Heart right ventricle (tissue), 16 donors: ENCODE measurements around the gene ALG2. TPM values are rescaled to one million over a fixed set of nuclear protein-coding genes. Genes with fewer than 3 reads are reported as not detected.

Source experiments
- ATAC-seq, 8 donors: fragments of 200-7000 bp; cut with Tn5 transposase; one replicate each; pipeline ENCODE4 v1.9.1; 2020; ENCODE audit warnings: mild to moderate bottlenecking in 8 of 8, moderate library complexity in 8 of 8, moderate number of reproducible peaks in 1 of 8
- DNase-seq, 2 donors: peaks; one replicate each; pipeline ENCODE4 v3.0.0-alpha.2; 2020
- H3K27ac ChIP-seq, 10 donors: fragments of 200-600 bp; sonication (generic) in 2 of 10; one replicate each; pipeline versions ENCODE4 v1.5.0 to v1.8.0; 2020 to 2022; ENCODE audit warnings: mild to moderate bottlenecking in 3 of 10
- H3K27me3 ChIP-seq, 7 donors: fragments of 200-600 bp; one replicate each; pipeline ENCODE4 v1.8.0; 2021 to 2022; ENCODE audit warnings: mild to moderate bottlenecking in 2 of 7
- H3K36me3 ChIP-seq, 9 donors: fragments of 200-600 bp; sonication (generic) in 1 of 9; one replicate each; pipeline versions ENCODE4 v1.5.0 to v1.8.0; 2020 to 2022; ENCODE audit warnings: mild to moderate bottlenecking in 2 of 9
- H3K4me1 ChIP-seq, 9 donors: fragments of 200-600 bp; sonication (generic) in 1 of 9; one replicate each; pipeline versions ENCODE4 v1.5.0 to v1.8.0; 2020 to 2022; ENCODE audit warnings: mild to moderate bottlenecking in 4 of 9
- H3K4me3 ChIP-seq, 10 donors: fragments of 200-600 bp; sonication (generic) in 2 of 10; one replicate each; pipeline versions ENCODE4 v1.5.0 to v1.8.0; 2020 to 2022; ENCODE audit warnings: mild to moderate bottlenecking in 7 of 10, moderate library complexity in 2 of 10
- H3K9me3 ChIP-seq, 11 donors: fragments of 200-600 bp in 10 of 11; sonication (generic) in 2 of 11; one replicate each; pipeline versions ENCODE4 v1.5.0 to v1.8.0; 2013 to 2022; ENCODE audit warnings: mild to moderate bottlenecking in 2 of 11, control low read depth in 1 of 11, moderate library complexity in 1 of 11
- WGBS, 2 donors: extraction: QIAGEN DNeasy Blood & Tissue Kit; methylation state at CpG; one replicate each; pipeline ENCODE4 v1.1.7; 2013; ENCODE audit warnings: inconsistent platforms in 1 of 2; 5-methylcytosine and 5-hydroxymethylcytosine counted together
- intact Hi-C, 10 donors: fragments of 100-400 bp; cut with DNase I; formaldehyde crosslinking; loops; one replicate each; pipeline versions ENCODE4 v1.11.1 to v1.14.2; 2022
- polyA plus RNA-seq, 2 donors: library from polyadenylated mRNA; stranded (reverse); fragments of 200-250 nt; gene quantifications; one replicate each; pipeline ENCODE4 v1.2.3, GENCODE V29; 2013
- total RNA-seq, 10 donors: library from RNA; stranded (reverse); fragmentation: NEBNext Ultra II Directional in 3 of 10; extraction: Animal tissue kit (Norgen Biotek cat#: 25700) in 3 of 10; gene quantifications; one replicate each; pipeline versions ENCODE4 v1.2.1 to v1.2.4, GENCODE V29; 2021 to 2023
- TF ChIP-seq, protein P1 (sequence below), 9 donors: fragments of 200-600 bp; sonication (generic) in 2 of 9; IDR thresholded peaks; one replicate each; pipeline versions ENCODE4 v1.5.0 to v1.8.0; 2021 to 2022; ENCODE audit warnings: antibody characterized with exemption in 9 of 9, mild to moderate bottlenecking in 5 of 9, moderate library complexity in 1 of 9
- donor health status: Arrhythmogenic right ventricular cardiomyopathy.
- donor health status: ischemic (EF 13 %, LVEDD 7.1; RV severe dilation, severe dysfunction).
- donor health status: healthy with polysubstance abuse.
- donor health status: DM: no; HTN: yes; CAD: no.
- donor health status: DM: no; HTN: no; CAD: no.
- donor health status: ischemic (EF 25% LVEDD 6.9; RV normal size, moderate dysfunction).
- donor health status: ischemic (EF 25% LVEDD 5.7; RV mildly dilated, moderate dysfunction).
- donor health status: healthy.
- donor health status: DM: yes; HTN: yes; CAD: no.
- donor health status: Ischemic cardiomyopathy.
- donor health status: ischemic (EF 35%, LVEDD 5.7; RV mildly dilated, moderate dysfunction).
- donor health status: nonischemic (EF 11% LVEDD 7.7; RV severe dilation, severe dysfunction).
- donor health status: DM: yes; HTN: yes; CAD: no.
- donor health status: PGD.
- donor health status: ischemic (EF 29% LVEDD 5.4; RV normal size, mild dysfunction).
- donor health status: nonischemic (EF 23%, LVEDD 6.1; RV moderate dilation, normal function).

The ALG2 gene
- total and polyA plus RNA-seq, 12 donors = 10.6 to 27.3 (median 15.0) TPM

DNA sequence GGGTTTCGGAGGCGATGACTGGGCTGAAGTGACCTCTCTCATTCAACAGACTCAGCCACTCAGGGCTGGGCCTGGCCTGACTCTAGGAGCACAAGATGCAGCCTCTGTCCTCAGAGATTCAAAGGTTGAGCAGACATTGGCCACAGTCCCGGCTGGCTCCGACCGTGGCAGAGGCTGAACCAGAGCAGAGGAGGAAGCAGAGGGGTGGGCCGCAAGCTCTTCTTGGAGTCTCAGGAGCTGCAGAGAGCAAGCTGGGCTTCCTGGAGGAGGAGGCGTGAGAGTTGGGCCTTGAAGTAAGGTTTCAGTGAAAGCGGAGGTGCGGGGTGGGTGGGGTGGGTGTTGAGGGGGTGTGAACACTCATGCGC, 37.6 kb downstream of the ALG2 start:
- Histone ChIP-seq H3K27ac (peak overlapping the region in 1 of 10 donors; percentile 48), H3K4me3 (no peak overlapping the region), H3K9me3 (no peaks in the 10 kb centered on the region), H3K36me3 (no peaks in the 10 kb centered on the region), H3K4me1 (peaks cover 0 to 22% (median 9%) of the 10 kb centered on the region in 9 donors), H3K27me3 (no peaks in the 10 kb centered on the region)
- ATAC-seq (peak in 6 of 8 donors; percentile 15 to 41 (median 23)), DNase-seq (peak in 1 of 2 donors; percentile 24)
- 45 to 66% methylated on average over 10 of the region's 10 CpGs for WGBS, 2 donors
- intact Hi-C loops = loop anchor here in 9 of 10 donors (5.0 to 10.0 kb wide), 9 partner anchors 38 to 1411 kb away; partner anchors contain the start of genes ALG2 (in 1 of the 9) and SEC61B (in 1 of the 9)
- TF ChIP-seq, protein P1, sequence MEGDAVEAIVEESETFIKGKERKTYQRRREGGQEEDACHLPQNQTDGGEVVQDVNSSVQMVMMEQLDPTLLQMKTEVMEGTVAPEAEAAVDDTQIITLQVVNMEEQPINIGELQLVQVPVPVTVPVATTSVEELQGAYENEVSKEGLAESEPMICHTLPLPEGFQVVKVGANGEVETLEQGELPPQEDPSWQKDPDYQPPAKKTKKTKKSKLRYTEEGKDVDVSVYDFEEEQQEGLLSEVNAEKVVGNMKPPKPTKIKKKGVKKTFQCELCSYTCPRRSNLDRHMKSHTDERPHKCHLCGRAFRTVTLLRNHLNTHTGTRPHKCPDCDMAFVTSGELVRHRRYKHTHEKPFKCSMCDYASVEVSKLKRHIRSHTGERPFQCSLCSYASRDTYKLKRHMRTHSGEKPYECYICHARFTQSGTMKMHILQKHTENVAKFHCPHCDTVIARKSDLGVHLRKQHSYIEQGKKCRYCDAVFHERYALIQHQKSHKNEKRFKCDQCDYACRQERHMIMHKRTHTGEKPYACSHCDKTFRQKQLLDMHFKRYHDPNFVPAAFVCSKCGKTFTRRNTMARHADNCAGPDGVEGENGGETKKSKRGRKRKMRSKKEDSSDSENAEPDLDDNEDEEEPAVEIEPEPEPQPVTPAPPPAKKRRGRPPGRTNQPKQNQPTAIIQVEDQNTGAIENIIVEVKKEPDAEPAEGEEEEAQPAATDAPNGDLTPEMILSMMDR (IDR thresholded peaks at IDR 0.05) = no peak

DNA sequence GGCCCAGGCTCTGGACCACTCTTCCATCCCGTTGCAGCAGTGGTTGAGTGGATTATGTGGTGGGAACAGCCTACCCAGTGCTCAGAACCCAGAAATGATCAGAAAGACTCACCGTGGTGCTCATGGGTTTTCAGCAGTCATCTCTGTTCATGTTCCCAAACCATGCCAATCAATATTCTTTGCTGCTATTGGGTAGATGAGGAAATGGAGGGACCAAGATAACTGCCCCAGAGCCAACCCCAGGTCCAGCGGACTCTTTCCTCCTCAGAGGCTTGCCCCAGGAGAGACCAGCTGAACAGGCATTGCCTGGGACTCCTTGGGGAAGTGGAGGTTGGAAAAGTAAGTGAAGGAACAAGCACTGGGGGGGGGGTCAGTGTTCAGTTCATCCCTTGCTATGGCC, 38.1 kb downstream of the ALG2 start:
- 87 to 90% methylated on average over 3 of the region's 3 CpGs for WGBS, 2 donors
- Histone ChIP-seq H3K36me3 (no peaks in the 10 kb centered on the region), H3K4me3 (no peak overlapping the region), H3K9me3 (no peaks in the 10 kb centered on the region), H3K27ac (no peak overlapping the region), H3K4me1 (peaks cover 0 to 22% (median 9%) of the 10 kb centered on the region in 9 donors), H3K27me3 (no peaks in the 10 kb centered on the region)
- TF ChIP-seq, protein P1 (IDR thresholded peaks at IDR 0.05) = no peak
- DNase-seq (no peak), ATAC-seq (no peak)
- intact Hi-C loops = loop anchor here in 9 of 10 donors (5.0 to 10.0 kb wide), 9 partner anchors 39 to 1411 kb away; partner anchors contain the start of genes ALG2 (in 1 of the 9) and SEC61B (in 1 of the 9)

DNA sequence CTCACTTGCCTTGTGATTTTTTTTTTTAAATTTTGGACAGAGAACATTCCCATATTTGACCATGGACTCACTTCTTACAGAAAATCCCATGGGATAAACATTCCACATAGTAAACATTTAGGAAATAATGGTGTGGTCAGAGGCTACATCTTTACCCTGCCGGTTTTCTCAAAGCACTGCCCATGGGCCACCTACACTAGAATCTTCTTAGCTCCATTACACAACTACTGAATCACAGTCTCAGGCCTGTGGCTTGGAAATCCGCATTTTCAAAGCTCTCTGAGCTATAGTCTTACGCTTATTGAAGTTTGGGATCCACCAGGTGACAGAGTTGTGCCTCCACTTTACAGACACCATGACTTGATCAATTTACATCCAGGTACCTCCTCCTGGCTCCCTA, 39.4 kb downstream of the ALG2 start:
- peaks cover 0 to 22% (median 9%) of the 10 kb centered on the region in 9 donors for H3K4me1 ChIP-seq
- ATAC-seq = no peak
- H3K27me3 ChIP-seq = no peaks in the 10 kb centered on the region
- no peaks in the 10 kb centered on the region for H3K9me3 ChIP-seq
- 84 to 92% methylated on average over 3 of the region's 3 CpGs for WGBS, 2 donors
- no peak overlapping the region for H3K27ac ChIP-seq
- DNase-seq = no peak
- H3K36me3 ChIP-seq = no peaks in the 10 kb centered on the region
- TF ChIP-seq, protein P1 (IDR thresholded peaks at IDR 0.05) = no peak
- no peak overlapping the region for H3K4me3 ChIP-seq
- intact Hi-C loops = loop anchor here in 9 of 10 donors (5.0 to 10.0 kb wide), 9 partner anchors 40 to 1412 kb away; partner anchors contain the start of genes ALG2 (in 1 of the 9) and SEC61B (in 1 of the 9)

DNA sequence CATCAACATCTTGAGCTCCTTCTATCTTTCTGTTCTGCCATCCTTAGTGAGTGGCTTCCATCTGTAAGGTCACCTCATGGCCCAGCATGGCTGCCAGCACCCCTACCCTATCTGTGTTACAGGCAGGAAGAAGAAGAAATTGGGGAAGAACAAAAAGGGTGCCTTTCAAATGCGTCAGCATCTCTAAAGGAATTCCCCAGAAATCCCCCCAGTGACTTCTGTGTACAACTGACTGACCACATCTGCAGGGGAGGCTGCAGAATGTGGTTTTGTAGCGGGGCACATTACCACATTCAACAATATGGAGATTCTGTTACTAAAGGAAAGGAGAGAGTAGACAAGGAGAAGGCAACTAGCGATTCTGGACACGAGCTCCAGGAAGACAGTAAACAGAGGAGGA, 40.1 kb downstream of the ALG2 start:
- Histone ChIP-seq H3K27ac (no peak overlapping the region), H3K4me1 (peaks cover 0 to 22% (median 9%) of the 10 kb centered on the region in 9 donors), H3K36me3 (no peaks in the 10 kb centered on the region), H3K27me3 (no peaks in the 10 kb centered on the region), H3K4me3 (no peak overlapping the region), H3K9me3 (no peaks in the 10 kb centered on the region)
- intact Hi-C loops = loop anchor here in 9 of 10 donors (5.0 to 10.0 kb wide), 9 partner anchors 41 to 1413 kb away; partner anchors contain the start of genes ALG2 (in 1 of the 9) and SEC61B (in 1 of the 9)
- TF ChIP-seq, protein P1 (IDR thresholded peaks at IDR 0.05) = no peak
- DNase-seq = no peak
- WGBS, 2 donors = 73 to 81% methylated on average over 4 of the region's 4 CpGs
- ATAC-seq = no peak
